GM21423 (cell line): Measurements from ENCODE around the gene PIK3R1.
A peak's percentile ranks its signal among the peaks of the same experiment; 100 is the strongest.

Experiments used
- ATAC-seq: cut with Tn5 transposase; IDR thresholded peaks from one replicate; pipeline ENCODE4 v1.9.1; 2021; ENCODE audit warnings: mild to moderate bottlenecking, moderate library complexity; ENCODE audit not compliant: unreplicated experiment

The PIK3R1 gene

DNA sequence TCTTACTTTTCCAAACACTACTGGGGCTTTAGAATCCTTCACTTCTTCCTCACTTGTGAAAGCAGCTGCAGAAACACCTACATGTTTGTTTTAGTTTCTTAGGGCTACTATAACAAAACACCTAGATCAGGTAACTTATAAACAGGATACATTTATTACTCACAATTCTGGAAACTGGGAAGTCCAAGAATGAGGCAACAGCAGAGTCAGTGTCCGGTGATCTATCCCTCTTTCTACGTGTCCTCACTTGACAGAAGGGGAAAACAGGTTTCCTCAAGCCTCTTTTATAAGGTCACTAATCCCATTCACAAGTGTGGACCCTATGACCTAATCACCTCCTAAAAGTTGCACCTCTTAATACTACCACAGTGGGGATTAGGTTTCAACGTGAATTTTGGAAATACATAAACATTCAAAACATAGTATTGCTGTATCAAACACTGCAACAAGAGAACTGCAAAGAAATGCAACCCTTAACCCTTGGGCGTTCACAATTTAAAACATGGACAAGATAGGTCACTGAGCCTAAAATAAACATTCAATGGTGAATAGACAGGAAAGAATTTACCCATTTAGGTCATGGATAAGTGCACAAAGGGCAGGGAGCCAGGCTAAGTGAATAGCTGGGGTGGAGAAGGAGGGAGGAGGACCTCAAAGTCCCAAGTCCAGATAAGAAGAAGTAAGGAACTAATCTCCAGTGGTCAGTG is 104.3 kb downstream of the PIK3R1 start:
- no peak for ATAC-seq

- no peak for ATAC-seq
Measured at GRCh38 chr5:68320413-68320986, 104.9 kb downstream of the PIK3R1 start.

DNA sequence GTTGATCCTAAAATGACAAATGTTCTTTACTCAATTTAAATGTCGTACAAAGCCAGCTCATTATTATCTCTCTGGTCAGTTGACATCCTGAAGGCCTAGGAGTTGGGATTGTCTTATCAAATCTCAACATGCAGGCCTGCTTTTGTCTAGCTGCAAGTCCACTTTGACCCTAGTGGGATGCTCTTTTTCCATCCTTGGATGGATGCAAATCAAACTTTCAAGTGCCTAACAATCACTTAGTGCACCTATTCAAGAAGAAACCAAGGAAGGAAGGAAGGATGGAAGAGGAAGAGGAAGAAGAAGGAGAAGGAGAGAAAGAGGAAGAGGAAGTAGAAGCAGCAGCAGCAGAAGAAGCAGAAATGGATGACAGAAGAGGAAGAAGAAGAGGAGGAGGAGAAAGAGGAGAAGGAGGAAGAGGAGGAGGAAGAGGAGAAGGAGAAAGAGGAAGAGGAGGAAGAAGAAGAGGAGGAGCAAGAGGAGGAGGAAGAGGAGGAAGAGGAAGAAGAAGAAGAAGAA is 109.6 kb downstream of the PIK3R1 start:
- no peak for ATAC-seq

GRCh38 chr5:68329554-68330255 is 114.1 kb downstream of the PIK3R1 start:
- ATAC-seq, result no peak

DNA sequence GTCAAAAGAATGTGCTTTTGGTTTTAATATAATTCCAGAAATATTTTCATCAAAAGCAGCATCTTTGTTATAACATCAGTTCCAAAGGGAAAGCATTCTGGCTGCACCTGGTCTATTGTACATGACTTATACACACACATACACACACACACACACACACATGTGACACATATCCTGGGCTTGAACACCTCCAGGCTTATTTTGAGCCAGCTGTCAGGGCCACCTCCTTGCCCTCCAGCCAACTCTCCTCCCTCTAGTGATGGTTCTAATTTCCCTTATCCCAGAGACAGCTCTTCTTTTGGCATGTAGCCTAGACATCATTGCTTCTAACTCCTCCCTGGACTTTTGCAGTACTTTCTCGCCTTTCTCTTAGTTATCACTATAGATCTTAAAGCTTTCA is 115.0 kb downstream of the PIK3R1 start:
- no peak for ATAC-seq

DNA sequence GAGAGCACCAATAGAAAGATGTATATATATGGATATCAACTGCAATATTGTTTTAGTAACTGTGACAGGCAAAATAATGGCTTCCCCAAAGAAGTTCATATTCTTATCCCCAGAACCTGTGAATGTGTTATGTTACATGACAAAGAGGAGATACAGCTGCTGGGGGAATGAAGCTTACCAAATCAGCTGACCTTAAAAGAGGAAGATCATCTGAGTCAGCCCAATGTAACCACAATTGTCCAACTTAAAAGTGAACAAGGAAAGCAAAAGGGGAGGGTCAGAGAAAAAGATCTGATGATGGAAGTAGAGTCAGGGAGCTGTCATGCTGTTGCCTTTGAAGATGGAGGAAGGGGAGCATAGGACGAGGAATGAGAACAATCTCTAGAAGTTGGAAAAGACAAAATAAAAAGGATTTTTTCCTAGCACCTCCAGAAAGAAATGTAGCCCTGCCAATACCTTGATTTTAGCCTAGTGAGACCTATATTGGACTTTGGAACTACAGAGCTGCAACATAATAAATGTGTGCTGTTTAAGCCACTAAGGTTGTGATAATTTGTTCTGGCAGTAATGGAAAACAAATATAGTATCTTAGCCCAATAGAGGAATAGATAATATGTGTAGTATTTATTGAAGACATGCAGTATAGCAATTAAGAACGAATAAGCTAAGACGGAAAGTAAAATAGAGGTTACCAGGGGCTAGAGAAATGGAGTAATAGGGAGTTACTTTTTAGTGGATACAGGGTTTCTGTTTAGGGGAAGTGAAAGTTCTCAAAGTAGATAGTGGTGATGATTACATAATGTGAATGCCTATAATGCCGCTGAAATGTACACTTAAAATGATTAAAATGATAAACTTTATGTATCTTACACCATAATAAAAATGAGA is 115.9 kb downstream of the PIK3R1 start:
- peak; percentile 52 for ATAC-seq

DNA sequence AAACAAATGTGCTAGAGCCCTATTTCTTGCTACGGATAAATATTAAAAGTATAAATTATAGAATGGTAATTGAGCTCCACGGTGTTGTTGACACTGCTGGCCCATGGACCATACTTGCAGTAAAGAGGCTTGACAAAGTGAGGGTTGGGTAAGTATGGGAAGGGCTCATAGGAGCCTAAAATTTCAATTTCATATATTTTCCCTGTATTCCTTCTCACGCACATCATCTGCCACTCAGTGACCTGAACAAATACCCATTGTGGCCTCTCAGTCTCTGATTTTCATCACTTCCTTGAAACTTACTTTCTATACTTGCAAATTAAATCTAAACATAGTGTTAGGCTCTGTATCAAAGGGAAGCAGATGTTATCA is 116.5 kb downstream of the PIK3R1 start:
- ATAC-seq, result peak; percentile 20

GRCh38 chr5:68332556-68332955 is 117.0 kb downstream of the PIK3R1 start:
- ATAC-seq, result no peak

DNA sequence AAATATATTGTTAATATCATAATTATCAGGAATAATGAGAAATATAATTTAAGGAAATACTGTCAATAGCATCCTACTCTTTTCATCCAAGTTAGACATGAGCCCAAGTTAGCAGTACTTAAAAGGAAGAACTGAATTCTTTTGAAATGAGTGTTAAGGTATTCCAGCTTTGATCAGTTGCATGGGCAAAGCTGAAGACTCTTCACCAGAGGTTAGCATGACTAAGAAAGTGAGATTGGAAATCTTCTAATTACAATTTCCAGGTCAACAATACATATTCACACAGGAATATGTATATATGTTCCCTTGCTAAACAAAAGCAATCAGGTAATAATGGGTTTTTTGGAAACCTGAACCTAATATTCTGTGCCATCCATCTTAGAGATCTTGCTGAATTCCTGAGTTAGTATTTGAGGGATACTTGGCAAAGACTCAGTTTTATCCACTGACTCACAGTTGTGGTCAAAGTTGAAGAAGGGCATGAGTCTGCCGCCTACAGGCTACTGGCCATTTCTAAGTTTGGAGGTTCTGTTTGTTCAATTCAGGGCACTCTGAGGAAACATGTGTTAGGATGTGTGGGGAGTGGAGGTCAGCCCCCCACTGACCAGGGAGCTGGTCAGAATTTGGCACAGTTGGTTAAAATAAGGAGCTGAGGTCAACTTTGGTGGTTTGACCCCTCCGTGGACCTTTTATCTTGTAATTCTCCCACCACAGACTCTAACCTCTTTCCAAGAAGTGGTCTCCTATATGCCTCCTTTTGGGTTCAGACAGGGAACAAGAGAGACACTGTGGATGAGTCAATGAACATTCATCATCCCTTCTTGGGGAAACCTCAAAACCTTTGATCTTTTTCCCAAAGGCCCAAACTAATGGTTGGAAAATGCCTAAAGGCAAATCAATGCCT is 118.3 kb downstream of the PIK3R1 start:
- ATAC-seq, result no peak

DNA sequence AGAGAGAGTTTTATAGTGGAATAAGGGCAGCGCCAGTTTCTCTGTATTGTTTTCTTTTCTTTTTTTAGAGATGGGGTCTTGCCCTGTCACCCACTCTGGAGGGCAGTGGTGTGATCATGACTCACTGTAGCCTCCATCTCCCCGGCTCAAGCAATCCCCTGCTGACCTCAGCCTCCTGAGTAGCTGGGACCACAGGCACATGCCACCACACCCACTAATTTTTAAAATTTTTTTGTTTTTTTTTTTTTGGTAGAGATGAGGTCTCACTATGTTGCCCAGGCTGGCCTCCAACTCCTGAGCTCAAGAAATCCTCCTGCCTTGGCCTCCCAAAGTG is 119.0 kb downstream of the PIK3R1 start:
- ATAC-seq, result no peak

- no peak for ATAC-seq
Measured at GRCh38 chr5:68335075-68335474, 119.5 kb downstream of the PIK3R1 start.

DNA sequence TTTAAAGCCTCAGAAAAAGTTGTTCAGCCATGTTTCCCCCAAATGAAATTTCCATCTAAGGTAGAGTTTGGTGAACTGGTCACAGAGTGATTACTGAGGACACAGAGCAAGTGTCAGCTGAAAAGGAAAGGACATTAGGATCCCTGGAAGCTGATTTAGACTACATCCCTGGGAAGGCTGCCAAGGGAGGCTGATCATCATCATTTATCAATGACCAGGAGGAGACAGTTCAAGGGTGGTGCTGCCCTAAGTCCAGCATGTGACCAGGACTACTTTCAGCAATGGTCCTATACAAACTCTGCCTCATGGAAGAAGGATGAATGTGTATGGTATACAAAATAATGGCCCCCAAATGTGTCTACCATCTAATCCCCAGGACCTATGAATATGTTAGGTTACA is 120.6 kb downstream of the PIK3R1 start:
- no peak for ATAC-seq

DNA sequence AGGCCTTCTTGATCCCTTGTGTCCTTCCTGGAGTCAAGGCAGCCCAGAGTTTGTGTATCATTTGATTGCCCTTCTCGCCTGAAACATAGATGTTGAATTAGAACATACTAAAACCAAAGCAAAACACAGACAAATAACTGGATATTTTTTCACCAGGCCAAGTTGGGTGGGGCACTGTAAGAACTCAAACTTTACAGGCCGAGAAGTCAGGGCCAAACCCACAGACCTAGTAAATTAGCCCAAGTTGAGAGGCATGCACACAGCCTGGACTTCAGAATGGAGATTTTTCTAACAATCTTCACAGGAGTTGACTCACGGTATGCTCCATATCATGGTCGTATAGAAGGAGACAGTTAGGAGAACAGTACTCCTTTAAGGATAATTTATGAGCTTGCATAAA is 121.7 kb downstream of the PIK3R1 start:
- no peak for ATAC-seq

- no peak for ATAC-seq
Measured at GRCh38 chr5:68339921-68340321, 124.4 kb downstream of the PIK3R1 start.

DNA sequence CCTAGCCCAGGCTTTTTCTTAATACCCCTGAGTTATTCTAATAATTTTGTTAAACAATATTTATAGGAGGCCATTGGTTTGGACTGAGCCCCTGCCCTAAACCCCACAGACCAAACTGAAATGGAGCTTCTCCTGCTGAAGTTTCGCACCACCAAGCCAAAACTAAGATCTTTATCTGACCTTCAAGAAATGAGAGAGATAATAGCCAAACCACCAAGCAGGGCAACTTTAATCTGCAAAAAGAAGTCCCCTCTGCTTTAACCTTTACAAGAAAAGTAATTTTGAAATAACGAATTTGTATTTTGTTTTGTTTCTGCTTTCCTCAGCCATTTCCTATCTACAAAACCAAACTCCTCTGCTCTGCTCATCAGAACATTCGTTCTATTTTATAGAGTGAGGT is 125.5 kb downstream of the PIK3R1 start:
- ATAC-seq, result no peak

DNA sequence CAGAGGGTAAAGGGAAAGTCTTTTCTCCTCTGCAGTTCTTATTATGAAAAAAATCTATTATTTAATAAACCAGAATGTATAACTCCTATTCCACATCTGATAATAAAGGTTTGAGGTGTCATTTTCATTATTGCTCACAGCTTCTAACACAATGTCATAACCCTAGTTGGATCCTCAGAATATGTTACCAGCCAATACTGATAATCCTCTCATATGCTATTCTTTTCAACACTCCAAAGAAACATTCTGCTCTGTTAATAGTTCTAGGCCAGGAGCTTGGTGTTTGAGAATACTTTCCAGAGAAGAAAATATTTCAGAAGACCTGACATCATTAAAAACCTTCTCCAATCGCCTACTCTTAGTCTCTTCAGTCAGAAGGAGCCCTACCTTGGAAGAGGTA is 127.1 kb downstream of the PIK3R1 start:
- no peak for ATAC-seq

GRCh38 chr5:68343421-68343826 is 127.9 kb downstream of the PIK3R1 start:
- peak; percentile 85 for ATAC-seq

DNA sequence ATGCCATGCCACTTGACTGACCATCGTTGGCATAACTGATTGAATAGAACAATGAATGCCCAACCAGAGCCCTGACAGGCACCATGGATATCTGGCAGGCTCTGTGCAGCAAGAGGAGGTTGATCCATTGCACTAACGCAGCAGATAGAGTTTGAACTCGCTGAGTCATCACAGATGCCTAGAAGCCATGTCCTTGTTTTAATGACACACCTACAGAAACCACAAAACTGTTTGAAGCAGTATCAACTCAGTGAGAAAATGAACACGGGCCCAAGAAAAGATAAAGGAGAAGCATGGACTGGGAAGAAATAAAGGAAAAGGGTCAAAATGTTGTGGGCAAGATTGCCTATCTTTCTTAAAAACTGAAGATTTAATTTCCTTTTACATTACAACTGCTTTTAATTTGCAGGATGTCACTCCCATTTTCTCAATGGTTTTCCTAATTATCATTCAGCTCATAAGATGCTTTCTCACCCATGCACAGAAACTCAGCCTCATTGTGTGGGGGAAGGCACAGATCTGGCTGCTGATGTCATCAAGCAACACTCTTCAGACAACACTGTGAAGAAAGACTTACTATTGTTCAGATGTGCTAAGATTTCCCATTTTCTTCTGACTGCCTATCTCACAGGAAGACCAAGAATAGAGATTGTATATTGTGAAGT is 129.0 kb downstream of the PIK3R1 start:
- ATAC-seq, result no peak

DNA sequence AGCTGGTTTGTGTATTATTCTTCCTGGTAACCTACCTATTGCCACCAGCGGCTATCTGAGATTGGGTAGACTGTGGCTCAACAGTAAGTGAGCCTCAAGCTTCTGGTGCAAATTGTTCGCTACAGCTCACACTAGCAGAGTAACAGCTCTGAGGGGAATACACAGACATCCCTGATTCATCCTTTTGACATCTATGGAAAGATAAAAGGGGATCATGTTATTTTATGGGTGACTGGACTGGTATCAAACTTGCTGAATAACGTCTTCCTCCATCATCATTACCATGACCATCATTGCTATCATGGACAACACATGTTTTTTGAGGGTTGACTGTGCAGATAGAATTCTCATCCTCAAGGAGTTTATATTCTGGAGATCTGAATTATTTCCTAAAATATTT is 129.6 kb downstream of the PIK3R1 start:
- ATAC-seq, result no peak

DNA sequence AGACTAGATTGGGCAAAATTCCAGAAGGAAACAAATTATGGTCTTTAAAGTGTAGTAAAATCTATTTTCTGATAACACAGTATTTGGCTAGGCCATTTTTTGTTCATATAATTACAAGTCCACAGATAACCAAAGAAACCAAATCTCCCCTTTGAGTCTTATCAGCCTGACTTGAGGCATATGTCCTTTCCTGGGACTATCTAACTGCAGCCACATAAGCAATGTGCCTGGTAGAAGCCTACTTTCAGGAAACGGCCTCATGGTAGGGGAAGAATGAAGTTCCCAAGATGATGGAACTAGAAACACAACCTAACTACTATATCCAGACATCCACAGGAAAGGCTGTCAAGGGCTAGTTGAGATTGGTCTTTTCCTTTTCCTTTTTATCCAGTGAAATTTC is 130.0 kb downstream of the PIK3R1 start:
- no peak for ATAC-seq
